Subcutaneous abdominal adipose tissue (tissue), 5 donors: ENCODE data around the gene TPST1.
A peak's percentile ranks its signal among the peaks of the same experiment; 100 is the strongest.
"Not testable (repeated sequence)": the region's sequence is repeated elsewhere in the genome, so short reads cannot be mapped to it uniquely, and the experiment has no call there.

ENCODE experiments used
- H3K27ac ChIP-seq: one replicate; pipeline ENCODE4 v1.7.0; 2013; ENCODE audit warnings: low read depth, mild to moderate bottlenecking, inconsistent platforms, low read length, moderate library complexity
- H3K27me3 ChIP-seq, 5 donors: one replicate each; pipeline ENCODE4 v1.7.0; 2013; ENCODE audit warnings: low read length in 5 of 5, inconsistent platforms in 1 of 5; ENCODE audit not compliant: control insufficient read depth in 5 of 5, insufficient read depth in 4 of 5
- H3K36me3 ChIP-seq, 5 donors: one replicate each; pipeline ENCODE4 v1.7.0; 2013; ENCODE audit warnings: low read length in 5 of 5; ENCODE audit not compliant: control insufficient read depth in 5 of 5, insufficient read depth in 5 of 5
- H3K4me1 ChIP-seq, 5 donors: one replicate each; pipeline ENCODE4 v1.7.0; 2013; ENCODE audit warnings: low read length in 5 of 5, mild to moderate bottlenecking in 3 of 5, moderate library complexity in 1 of 5; ENCODE audit not compliant: control insufficient read depth in 5 of 5, insufficient read depth in 5 of 5
- H3K4me3 ChIP-seq, 5 donors: one replicate each; pipeline ENCODE4 v1.7.0; 2013; ENCODE audit warnings: low read length in 5 of 5, low read depth in 1 of 5
- H3K9ac ChIP-seq, 5 donors: one replicate each; pipeline ENCODE4 v1.7.0; 2013; ENCODE audit warnings: low read length in 5 of 5, mild to moderate bottlenecking in 4 of 5, moderate library complexity in 3 of 5
- H3K9me3 ChIP-seq, 5 donors: one replicate each; pipeline ENCODE4 v1.7.0; 2013; ENCODE audit warnings: low read length in 5 of 5; ENCODE audit not compliant: control insufficient read depth in 5 of 5
- donor health status: healthy.
- donor health status: healthy.
- donor health status: healthy.
- donor health status: healthy.
- donor health status: healthy.

TPST1 gene

DNA sequence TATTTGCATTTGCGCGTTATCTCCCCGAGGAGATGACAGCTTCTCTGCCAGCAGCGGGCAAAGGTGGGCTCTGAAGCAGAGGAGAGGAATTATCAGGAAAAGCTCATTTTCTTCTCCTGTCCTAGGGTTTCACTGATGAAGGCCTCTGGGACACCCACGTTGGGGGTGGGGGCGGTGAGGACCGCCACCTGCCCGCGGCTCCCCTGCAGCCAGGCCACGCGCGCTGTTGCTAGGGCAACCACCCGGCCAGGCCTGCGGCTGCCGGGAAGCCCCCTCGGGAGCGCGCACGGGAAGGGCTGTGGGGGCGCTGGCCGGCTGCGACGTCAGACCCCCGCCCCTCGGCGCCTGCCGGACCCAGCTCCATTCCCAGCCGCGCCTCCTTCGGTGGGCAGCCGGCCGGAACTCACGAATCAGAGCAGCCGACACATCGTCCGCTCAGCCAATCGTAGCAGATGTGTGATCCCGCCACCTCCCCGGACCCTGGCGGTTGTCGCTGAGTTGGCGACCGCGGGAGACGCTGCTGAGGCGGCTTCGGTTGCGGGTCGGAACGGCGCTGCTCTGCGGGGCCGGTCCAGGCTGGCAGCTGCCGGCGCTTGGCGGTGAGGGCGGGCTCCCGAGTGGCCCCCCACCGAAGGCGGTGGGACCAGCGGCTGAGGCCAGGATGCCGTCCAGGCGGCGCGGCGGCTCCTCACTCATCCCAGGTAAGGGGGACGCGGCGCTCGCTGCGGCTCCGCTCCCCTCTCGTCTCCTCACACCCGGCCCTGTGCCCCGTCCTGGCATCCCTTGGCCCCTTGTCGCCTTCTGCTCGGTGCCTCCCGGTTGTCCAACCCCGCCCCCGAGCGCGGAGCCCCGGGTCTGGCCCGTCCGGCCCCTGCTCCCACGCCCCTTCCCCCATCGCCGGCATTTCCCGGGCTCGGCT lies at the start of gene TPST1:
TSS of gene TPST1 (plus strand) at position 513 of the 919 bp plus-strand sequence. CDS start 35,092 bp downstream, outside the sequence.
- no peaks in the 10 kb centered on the region for H3K9me3 ChIP-seq
- H3K9ac ChIP-seq = peak within 1 kb of the TSS; percentile 63 to 87 (median 76)
- peaks cover 0 to 8% (median 4%) of the 10 kb centered on the region in 5 donors for H3K27me3 ChIP-seq
- H3K36me3 ChIP-seq = peaks cover 0 to under 1% (median 0%) of the 10 kb centered on the region in 5 donors
- H3K4me3 ChIP-seq = peak within 1 kb of the TSS; percentile 69 to 92 (median 86)
- H3K4me1 ChIP-seq = peaks cover 0 to 32% (median 25%) of the 10 kb centered on the region in 5 donors
- peak within 1 kb of the TSS; percentile 67 for H3K27ac ChIP-seq

DNA sequence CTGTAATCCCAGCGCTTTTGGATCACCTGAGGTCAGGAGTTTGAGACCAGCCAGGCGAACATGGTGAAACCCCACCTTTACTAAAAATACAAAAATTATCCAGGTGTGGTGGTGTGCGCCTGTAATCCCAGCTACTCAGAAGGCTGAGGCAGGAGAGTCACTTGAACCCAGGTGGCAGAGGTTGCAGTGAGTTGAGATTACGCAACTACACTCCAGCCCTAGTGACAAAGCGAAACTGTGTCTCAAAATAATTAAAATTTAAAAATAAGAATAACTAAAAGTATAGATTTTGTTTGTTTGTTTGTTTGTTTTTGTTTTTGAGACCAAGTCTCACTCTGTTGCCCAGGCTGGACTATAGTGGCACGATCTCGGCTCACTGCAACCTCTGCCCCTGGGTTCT lies 49.1 kb upstream of the TPST1 start:
- not testable (repeated sequence) for H3K4me3 ChIP-seq, H3K9ac ChIP-seq, H3K27ac ChIP-seq, H3K27me3 ChIP-seq, H3K9me3 ChIP-seq
- Histone ChIP-seq H3K36me3 (peaks cover 0 to 33% (median 23%) of the 10 kb centered on the region in 5 donors), H3K4me1 (peaks cover 6 to 29% (median 19%) of the 10 kb centered on the region in 5 donors)

DNA sequence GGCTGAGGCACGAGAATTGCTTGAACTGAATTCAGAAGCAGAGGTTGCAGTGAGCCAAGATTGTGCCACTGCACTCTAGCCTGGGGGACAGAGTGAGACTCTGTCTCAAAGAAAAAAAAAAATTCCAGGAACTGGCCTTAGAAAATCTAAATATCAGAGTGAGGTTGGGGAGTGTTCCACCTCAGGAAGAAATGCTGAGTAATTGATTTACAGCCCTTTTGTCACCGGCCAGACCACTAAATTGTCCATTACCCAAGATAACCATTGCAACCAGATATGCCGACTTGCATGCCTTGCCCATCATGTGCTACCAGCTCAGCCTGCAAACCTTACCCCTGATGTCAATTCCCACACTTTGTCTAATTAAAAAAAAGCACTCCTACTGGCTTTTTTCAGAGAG lies 48.1 kb upstream of the TPST1 start:
- no peaks in the 10 kb centered on the region for H3K27me3 ChIP-seq
- peaks cover 4 to 19% (median 11%) of the 10 kb centered on the region in 5 donors for H3K4me1 ChIP-seq
- H3K36me3 ChIP-seq = peaks cover 0 to 32% (median 21%) of the 10 kb centered on the region in 5 donors
- no peak overlapping the region for H3K27ac ChIP-seq
- H3K9me3 ChIP-seq = no peaks in the 10 kb centered on the region
- H3K4me3 ChIP-seq = no peak overlapping the region
- H3K9ac ChIP-seq = no peak overlapping the region

DNA sequence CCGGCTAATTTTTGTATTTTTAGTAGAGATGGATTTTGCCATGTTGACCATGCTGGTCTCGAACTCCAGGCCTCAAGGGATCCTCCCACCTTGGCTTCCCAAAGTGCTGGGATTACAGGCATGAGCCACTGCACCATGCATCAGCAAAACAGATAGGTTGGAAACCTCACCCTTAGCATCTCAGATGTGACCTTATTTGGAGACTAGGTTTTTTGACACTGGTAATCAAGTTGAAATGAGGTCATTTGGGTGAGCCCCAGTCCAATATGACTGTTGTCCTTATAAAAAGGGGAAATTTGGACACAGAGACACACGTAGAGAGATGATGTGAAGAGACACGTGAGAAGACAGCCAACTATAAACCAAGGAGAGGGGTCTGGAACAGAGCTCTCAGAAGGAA lies 42.5 kb upstream of the TPST1 start:
- Histone ChIP-seq H3K4me3 (no peak overlapping the region), H3K9me3 (no peaks in the 10 kb centered on the region), H3K27ac (no peak overlapping the region), H3K27me3 (no peaks in the 10 kb centered on the region), H3K36me3 (peaks cover 0 to 6% (median 0%) of the 10 kb centered on the region in 5 donors), H3K9ac (no peak overlapping the region), H3K4me1 (peaks cover 0 to 5% (median 0%) of the 10 kb centered on the region in 5 donors)

DNA sequence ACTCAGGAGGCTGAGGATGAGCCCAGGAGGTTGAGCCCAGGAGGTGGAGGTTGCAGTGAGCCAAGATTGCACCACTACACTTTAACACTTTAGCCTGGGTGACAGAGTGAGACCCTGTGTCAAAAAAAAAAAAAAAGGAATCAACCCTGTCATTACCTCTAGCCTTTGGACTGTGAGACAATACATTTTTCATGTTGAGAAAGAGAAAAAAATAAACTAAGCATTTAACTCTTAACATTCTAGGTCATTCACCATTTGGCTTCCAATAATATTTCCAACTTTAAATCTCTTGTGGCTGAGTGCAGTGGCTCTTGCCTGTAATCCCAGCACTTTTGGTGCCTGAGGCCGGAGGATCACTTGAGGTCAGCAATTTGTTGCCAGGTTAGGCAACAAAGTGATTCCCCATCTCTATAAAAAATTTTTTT lies 41.9 kb upstream of the TPST1 start:
- H3K4me1 ChIP-seq = peaks cover 0 to 8% (median 0%) of the 10 kb centered on the region in 5 donors
- H3K4me3 ChIP-seq = no peak overlapping the region
- H3K27me3 ChIP-seq = no peaks in the 10 kb centered on the region
- no peak overlapping the region for H3K27ac ChIP-seq
- H3K36me3 ChIP-seq = peaks cover 0 to 5% (median 0%) of the 10 kb centered on the region in 5 donors
- H3K9ac ChIP-seq = no peak overlapping the region
- H3K9me3 ChIP-seq = no peaks in the 10 kb centered on the region

DNA sequence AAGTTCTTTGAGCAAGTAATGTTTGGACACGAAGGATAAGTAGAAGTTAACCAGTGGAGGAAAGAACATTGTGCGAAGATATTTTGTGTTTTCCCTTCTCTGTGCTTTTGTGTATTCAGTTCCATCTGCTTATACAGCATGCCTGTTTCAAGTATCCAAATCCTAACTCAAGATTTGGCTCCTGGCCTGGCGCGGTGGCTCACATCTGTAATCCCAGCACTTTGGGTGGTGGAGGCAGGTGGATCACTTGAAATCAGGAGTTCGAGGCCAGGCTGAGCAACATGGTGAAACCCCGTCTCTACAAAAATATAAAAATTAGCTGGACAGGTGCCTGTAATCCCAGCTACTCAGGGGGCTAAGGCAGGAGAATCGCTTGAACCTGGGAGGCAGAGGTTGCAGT lies 40.8 kb upstream of the TPST1 start:
- Histone ChIP-seq H3K27me3 (no peaks in the 10 kb centered on the region), H3K4me3 (no peak overlapping the region), H3K27ac (no peak overlapping the region), H3K9me3 (no peaks in the 10 kb centered on the region), H3K36me3 (no peaks in the 10 kb centered on the region), H3K4me1 (peaks cover 0 to 8% (median 0%) of the 10 kb centered on the region in 5 donors), H3K9ac (no peak overlapping the region)

DNA sequence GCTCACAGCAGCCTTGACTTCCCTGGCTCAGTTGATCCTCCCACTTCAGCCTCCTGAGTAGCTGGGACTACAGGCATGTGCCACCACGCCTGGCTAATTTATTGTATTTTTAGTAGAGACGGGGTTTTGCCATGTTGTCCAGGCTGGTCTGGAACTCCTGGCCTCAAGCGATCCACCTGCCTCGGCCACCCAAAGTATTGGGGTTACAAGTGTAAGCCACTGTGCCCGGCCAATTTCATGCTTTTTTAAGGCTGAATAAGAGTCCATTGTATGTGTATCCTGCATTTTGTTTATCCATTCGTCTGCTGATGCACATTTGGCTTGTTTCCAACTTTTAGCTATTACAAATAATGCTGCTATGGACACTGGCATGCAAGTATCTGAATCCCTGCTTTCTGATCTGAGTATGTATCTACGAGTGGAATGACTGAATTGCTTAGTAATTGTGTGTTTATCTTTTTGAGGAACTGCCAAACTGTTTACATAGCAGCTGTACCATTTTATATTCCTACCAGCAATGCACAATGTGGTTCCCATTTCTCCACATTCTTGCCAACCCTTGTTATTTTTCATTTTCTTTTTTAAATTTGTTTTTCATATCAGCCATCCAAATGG lies 37.3 kb upstream of the TPST1 start:
- H3K27ac ChIP-seq = no peak overlapping the region
- no peaks in the 10 kb centered on the region for H3K27me3 ChIP-seq
- H3K36me3 ChIP-seq = no peaks in the 10 kb centered on the region
- no peaks in the 10 kb centered on the region for H3K9me3 ChIP-seq
- H3K4me3 ChIP-seq = no peak overlapping the region
- H3K4me1 ChIP-seq = peaks cover 0 to 19% (median 10%) of the 10 kb centered on the region in 5 donors
- no peak overlapping the region for H3K9ac ChIP-seq

DNA sequence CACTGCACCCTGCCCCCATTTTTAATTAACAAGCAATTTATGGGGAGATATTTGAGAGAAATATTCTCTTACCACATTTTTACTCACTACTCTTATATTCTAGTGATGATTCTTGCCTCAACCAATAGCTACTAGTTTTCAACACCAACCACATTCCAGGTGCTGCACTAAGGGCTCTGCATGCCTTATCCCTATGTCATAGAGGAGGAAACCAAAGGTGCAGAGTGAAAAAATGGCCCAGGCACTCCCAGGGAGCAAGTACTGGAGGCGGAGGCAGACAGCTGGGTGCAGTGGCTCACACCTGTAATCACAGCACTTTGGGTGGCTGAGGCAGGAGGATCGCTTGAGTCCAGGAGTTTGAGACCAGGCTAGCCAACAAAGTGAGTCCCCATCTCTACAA lies 35.5 kb upstream of the TPST1 start:
- peaks cover 0 to 15% (median 9%) of the 10 kb centered on the region in 5 donors for H3K4me1 ChIP-seq
- no peaks in the 10 kb centered on the region for H3K36me3 ChIP-seq
- H3K27me3 ChIP-seq = no peaks in the 10 kb centered on the region
- H3K27ac ChIP-seq = no peak overlapping the region
- H3K9ac ChIP-seq = no peak overlapping the region
- no peak overlapping the region for H3K4me3 ChIP-seq
- no peaks in the 10 kb centered on the region for H3K9me3 ChIP-seq

DNA sequence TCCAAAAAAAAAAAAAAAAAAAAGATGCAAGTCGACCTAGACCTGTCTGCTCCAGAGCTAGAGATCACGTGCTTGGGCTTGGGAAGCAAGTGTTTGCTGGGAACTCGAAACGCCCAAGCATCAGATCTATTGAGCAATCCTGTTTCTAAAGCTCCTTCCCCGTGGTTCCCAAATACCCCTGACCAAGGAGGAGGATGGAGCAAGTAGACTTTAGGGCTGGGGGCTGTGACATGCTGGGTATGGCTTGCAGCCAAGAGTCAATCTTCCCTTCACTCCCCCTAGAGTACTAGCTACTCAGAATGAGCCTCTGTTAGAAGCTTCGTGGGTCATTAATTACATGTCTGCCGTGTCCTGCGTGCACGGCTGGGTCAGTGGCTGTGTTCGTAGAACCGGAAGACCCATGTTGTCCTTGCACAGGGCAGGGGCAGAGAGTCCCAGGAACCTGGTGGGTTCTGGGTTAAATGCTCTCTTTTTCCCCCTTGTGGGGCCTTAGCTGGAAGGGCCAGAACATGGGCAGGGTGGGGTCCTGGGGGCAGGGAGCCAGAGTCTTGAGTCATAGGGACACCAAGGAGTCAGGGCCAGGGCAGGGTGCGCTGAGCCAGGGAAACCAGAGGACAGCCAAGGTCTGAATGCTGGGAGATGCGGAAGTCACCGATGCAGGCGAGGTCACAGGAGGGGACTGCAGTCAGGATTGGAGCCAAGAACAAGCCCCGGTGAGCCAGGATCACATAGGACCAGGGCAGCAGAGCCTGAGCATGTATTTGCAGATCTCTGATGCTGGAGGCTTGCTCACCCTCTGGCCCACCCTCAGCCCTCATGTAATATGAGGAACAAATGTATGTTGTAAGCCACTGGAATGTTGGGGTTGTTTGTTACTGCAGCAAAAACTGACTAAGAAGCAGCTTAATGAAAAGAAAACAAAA lies 34.6 kb upstream of the TPST1 start:
- Histone ChIP-seq H3K27me3 (no peaks in the 10 kb centered on the region), H3K4me1 (peaks cover 0 to 15% (median 9%) of the 10 kb centered on the region in 5 donors), H3K4me3 (peak overlapping the region in 2 of 5 donors; percentile 7 to 22), H3K9ac (peak overlapping the region in 2 of 5 donors; percentile 4 to 35), H3K9me3 (no peaks in the 10 kb centered on the region), H3K27ac (peak overlapping the region; percentile 21), H3K36me3 (no peaks in the 10 kb centered on the region)
